GM13977 (cell line): ENCODE data around the gene HTR1E.

Experiments used
- DNase-seq: peaks from one replicate; pipeline ENCODE4 v3.0.0; 2012; ENCODE audit warnings: low spot score
- CTCF ChIP-seq: IDR thresholded peaks from 2 replicates; pipeline ENCODE4 v1.5.1; 2012; ENCODE audit warnings: mild to moderate bottlenecking, control low read depth; ENCODE audit not compliant: insufficient read depth; ENCODE audit errors: extremely low read depth, missing control alignments
- in situ Hi-C: fragments of 300-500 bp; cut with MboI; formaldehyde crosslinking; loops from one replicate; pipeline ENCODE4 v1.12.0; 2022; ENCODE audit warnings: low sequenced_read_pairs, low pct_unique_long_range_greater_than_20kb, mixed read lengths, inconsistent platforms; ENCODE audit not compliant: unreplicated experiment

Gene HTR1E

DNA sequence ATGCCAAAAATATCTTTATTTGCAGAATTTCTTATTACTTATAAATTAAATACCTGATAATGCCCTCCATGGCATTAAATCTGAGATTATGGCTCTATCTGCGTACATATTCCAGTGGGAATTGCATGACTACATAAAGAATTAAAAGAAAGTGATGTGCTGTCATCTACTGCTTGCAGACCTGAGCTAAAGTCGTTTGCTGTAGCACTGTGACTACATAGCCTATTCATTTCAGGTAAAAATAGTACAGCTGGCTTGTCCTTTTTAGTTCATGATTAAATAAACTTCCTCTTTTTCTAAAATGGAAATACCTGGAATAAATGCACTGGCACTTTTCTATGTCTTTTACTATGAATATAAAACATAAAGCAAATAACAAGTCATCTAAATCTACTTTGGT, 79.4 kb downstream of the HTR1E start:
- no peak for TF ChIP-seq CTCF
- no peak for DNase-seq
- in situ Hi-C loops, result no loop called here

DNA sequence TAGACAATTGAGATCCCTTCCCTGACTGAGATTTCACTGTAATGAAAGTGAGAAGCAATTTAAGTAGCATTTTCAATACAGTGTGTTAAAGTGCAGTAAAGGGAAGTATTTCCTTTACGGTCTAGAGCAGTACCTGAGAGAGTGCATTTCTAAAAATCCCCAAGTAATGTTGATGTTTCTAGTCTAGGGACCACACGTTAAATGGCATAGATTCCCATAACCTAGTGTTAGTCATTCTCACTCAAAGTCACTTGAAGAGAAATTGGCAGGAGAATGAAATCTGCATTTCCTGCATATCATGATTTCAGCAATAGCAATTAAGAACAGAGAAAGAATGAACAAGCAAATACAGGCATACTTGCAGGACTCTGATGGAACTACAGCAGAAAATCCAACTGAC, 89.7 kb downstream of the HTR1E start:
- in situ Hi-C loops, result no loop called here
- TF ChIP-seq CTCF, result no peak
- no peak for DNase-seq

DNA sequence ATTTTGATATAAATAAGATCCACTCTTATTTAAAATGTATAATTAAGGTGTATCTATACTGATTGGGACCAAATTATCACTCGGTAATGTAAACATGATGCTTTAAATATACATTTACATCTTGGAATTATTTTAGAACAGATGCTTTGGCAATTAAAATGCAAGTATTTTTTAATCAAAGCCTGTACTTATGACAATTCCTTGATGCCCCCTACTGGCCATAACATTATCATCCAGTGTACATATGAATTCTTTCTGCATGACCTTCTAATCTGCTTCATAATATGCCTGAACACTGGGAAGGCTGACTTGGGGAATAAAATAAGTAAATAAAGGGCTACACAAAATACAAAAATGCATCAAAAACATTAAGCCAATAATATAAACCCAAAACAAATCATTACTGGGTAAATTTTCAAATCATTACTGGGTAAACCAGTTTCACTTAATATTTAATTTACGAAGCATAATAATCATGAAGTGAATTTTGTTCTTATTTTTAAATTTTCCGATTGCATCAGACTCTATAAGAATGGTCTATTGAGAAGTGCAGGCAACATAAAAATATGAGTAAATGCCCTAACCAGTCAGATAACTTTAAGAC, 92.5 kb downstream of the HTR1E start:
- TF ChIP-seq CTCF, result peak; percentile 50
- in situ Hi-C loops, result no loop called here
- DNase-seq, result peak; percentile 36

DNA sequence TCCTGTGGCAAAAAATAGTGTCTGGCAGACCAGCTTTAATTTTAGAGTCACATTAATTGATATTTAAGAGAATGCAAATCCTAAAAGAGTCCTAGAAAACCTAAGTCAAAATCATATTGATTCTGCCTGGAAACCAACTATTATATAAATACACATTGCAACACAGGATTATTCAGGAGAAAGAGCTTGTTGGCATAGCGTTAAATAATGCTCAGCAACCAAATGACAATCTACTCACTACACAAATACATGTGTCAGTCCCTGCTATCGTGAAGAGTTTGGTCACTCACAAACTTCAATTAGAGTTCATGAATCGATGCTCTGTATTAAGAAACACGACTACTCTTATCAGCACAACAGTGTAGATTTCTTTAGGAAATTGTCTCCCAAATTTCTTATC, 103.4 kb downstream of the HTR1E start:
- no peak for TF ChIP-seq CTCF
- in situ Hi-C loops, result no loop called here
- DNase-seq, result no peak

DNA sequence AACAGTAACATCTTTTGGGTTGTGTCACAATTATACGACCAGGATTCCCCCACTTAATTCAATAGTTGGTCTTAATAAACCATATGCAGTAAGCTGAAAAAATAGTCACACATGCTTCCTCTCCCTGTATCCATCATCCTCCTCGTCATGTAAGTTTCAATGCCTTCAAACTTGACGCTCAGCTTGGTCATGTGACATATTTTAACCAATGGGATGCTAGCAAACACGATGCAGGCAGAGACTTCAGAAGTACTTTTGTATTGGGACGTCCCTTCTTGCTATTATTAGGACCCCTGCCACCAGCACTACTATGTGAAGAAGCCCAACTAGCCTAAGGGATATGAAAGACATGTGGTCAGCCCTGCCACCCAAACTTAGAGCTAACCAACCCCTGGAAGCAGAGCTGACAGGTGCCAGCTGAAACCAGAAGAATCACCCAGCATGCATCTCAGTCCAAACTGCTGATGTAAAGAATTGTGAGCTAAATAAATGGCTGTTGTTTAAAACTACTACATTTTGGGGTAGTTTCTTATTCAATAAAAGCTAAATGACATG, 108.3 kb downstream of the HTR1E start:
- no peak for DNase-seq
- in situ Hi-C loops, result no loop called here
- TF ChIP-seq CTCF, result no peak

GRCh38 chr6:87049779-87050178, 112.5 kb downstream of the HTR1E start:
- in situ Hi-C loops, result no loop called here
- no peak for DNase-seq
- no peak for TF ChIP-seq CTCF
